ENCODE results near the gene MAB21L4. TPM values are rescaled to one million over a fixed set of nuclear protein-coding genes. Genes with fewer than 3 reads are reported as not detected.

The MAB21L4 gene
- total RNA-seq, 1 experiment from 2014 or later, result not detected

GRCh38 chr2:240917684-240918257, 21.8 kb upstream of the MAB21L4 start:
- POLR2A ChIA-PET, result no interaction called here
- DNase-seq (ENCODE audit: low read depth, low spot score), result no peak

More at GRCh38 chr2:240917684-240918257, 21.8 kb upstream of the MAB21L4 start:
- no peak overlapping the region for H3K27ac ChIP-seq (ENCODE audit: low read depth, low read length)
- H2AFZ ChIP-seq (ENCODE audit: low read depth, low read length, poor library complexity, severe bottlenecking), result no peak overlapping the region
- CTCF ChIA-PET, result no interaction called here
- no peak overlapping the region for H3K4me3 ChIP-seq (replicated peaks in 1 of 2; ENCODE audit: low read depth in 1 of 2, low read length in 2 of 2)
- intact Hi-C loops (cut with micrococcal nuclease), result no loop called here
- no peaks in the 10 kb centered on the region for H3K9me3 ChIP-seq (ENCODE audit: control insufficient read depth in 1 of 2, insufficient read depth in 1 of 2, low read depth in 1 of 2, low read length in 2 of 2)
- no peak overlapping the region for H3K4me2 ChIP-seq (ENCODE audit: low read length)
- H3K9ac ChIP-seq (ENCODE audit: low read length), result no peak overlapping the region
- RAD21 ChIA-PET (ENCODE audit: low non-redundant PET in 1 of 2, low total read pairs in 2 of 2, uncharacterized antibody in 2 of 2, unreplicated experiment in 2 of 2), result no interaction called here
- H3K79me2 ChIP-seq (ENCODE audit: insufficient read depth, low read length), result no peaks in the 10 kb centered on the region
- H3K4me1 ChIP-seq (ENCODE audit: control insufficient read depth in 1 of 2, insufficient read depth in 2 of 2, low read length in 2 of 2), result peaks cover 5 to 28% of the 10 kb centered on the region in 2 experiments; a peak in 3 of 4 replicates
- BruUV-seq (replicated peaks), result no TSS peak
- no peaks in the 10 kb centered on the region for H3K27me3 ChIP-seq (ENCODE audit: insufficient read depth, low read length)
- no peak for ATAC-seq
- no peaks in the 10 kb centered on the region for H4K20me1 ChIP-seq (ENCODE audit: insufficient read depth)
- no peaks in the 10 kb centered on the region for H3K36me3 ChIP-seq (ENCODE audit: control insufficient read depth in 1 of 2, insufficient read depth in 2 of 2, low read length in 2 of 2)
- no peak for TF ChIP-seq JUND (IDR thresholded peaks at IDR 0.05)
- no peak for TF ChIP-seq EZH2phosphoT487 (IDR thresholded peaks at IDR 0.05; ENCODE audit: borderline replicate concordance)
- TF ChIP-seq YY1 (IDR thresholded peaks at IDR 0.05; ENCODE audit: extremely low read depth, insufficient replicate concordance, low read depth, low read length), result no peak
- TF ChIP-seq RAD21 (IDR thresholded peaks at IDR 0.05; ENCODE audit: low read depth), result no peak
- TF ChIP-seq EZH2 (IDR thresholded peaks at IDR 0.05), result no peak
- TF ChIP-seq SP1 (IDR thresholded peaks at IDR 0.05; ENCODE audit: low read depth), result no peak
- TF ChIP-seq ZBTB33 (IDR thresholded peaks at IDR 0.05; ENCODE audit: extremely low read depth, insufficient replicate concordance, low read length), result no peak
- TF ChIP-seq, protein P1, sequence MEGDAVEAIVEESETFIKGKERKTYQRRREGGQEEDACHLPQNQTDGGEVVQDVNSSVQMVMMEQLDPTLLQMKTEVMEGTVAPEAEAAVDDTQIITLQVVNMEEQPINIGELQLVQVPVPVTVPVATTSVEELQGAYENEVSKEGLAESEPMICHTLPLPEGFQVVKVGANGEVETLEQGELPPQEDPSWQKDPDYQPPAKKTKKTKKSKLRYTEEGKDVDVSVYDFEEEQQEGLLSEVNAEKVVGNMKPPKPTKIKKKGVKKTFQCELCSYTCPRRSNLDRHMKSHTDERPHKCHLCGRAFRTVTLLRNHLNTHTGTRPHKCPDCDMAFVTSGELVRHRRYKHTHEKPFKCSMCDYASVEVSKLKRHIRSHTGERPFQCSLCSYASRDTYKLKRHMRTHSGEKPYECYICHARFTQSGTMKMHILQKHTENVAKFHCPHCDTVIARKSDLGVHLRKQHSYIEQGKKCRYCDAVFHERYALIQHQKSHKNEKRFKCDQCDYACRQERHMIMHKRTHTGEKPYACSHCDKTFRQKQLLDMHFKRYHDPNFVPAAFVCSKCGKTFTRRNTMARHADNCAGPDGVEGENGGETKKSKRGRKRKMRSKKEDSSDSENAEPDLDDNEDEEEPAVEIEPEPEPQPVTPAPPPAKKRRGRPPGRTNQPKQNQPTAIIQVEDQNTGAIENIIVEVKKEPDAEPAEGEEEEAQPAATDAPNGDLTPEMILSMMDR (IDR thresholded peaks at IDR 0.05 in 2 of 3, conservative IDR thresholded peaks at IDR 0.05 in 1 of 3; ENCODE audit: borderline replicate concordance in 1 of 3, insufficient read depth in 1 of 3, low read depth in 2 of 3, low read length in 2 of 3), result no peak
- TF ChIP-seq REST (IDR thresholded peaks at IDR 0.05; ENCODE audit: low read depth), result no peak
- TF ChIP-seq FOSL1 (IDR thresholded peaks at IDR 0.05; ENCODE audit: low read depth), result no peak
- no peak for TF ChIP-seq CBX3 (IDR thresholded peaks at IDR 0.05; ENCODE audit: low read depth)
- TF ChIP-seq POLR2A (IDR thresholded peaks at IDR 0.05; ENCODE audit: borderline replicate concordance, extremely low read depth, insufficient read depth, insufficient read length), result no peak
- no peak for TF ChIP-seq ELF1 (IDR thresholded peaks at IDR 0.05; ENCODE audit: borderline replicate concordance, low read depth)
- no peak for TF ChIP-seq SRF (IDR thresholded peaks at IDR 0.05; ENCODE audit: low read depth)
- no peak for TF ChIP-seq EGR1 (IDR thresholded peaks at IDR 0.05; ENCODE audit: low read depth)
- no peak for TF ChIP-seq SIN3A (IDR thresholded peaks at IDR 0.05; ENCODE audit: low read depth)
- H3K9me2 ChIP-seq (ENCODE audit: insufficient read depth), result no peaks in the 10 kb centered on the region
